DMS79 treated with DMSO at 0.1 percent for 48 hours (cell line): ENCODE data around the gene IBA57.

Experiments used
- DNase-seq: peaks from one replicate; lab custom pipeline; 2025; lab: John Stamatoyannopoulos, UW

The IBA57 gene

GRCh38 chr1:228156941-228157728 lies 8.5 kb upstream of the IBA57 start:
- DNase-seq = no peak

- DNase-seq = no peak
Observed at GRCh38 chr1:228157729-228158126, 7.9 kb upstream of the IBA57 start.

DNA sequence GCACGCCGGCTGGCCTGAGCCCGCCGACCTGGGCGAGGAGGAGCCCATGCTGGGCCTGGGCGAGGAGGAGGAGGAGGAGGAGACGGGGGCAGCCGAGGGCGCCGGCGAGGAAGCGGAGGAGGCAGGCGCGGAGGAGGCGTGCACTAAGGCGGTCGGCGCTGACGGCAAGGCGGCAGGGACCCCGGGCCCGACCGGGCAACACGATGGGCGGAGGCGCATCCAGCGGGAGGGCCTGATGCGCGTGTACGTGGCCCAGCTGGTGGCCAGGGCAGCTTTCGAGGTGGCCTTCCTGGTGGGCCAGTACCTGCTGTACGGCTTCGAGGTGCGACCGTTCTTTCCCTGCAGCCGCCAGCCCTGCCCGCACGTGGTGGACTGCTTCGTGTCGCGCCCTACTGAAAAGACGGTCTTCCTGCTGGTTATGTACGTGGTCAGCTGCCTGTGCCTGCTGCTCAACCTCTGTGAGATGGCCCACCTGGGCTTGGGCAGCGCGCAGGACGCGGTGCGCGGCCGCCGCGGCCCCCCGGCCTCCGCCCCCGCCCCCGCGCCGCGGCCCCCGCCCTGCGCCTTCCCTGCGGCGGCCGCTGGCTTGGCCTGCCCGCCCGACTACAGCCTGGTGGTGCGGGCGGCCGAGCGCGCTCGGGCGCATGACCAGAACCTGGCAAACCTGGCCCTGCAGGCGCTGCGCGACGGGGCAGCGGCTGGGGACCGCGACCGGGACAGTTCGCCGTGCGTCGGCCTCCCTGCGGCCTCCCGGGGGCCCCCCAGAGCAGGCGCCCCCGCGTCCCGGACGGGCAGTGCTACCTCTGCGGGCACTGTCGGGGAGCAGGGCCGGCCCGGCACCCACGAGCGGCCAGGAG lies 7.2 kb upstream of the IBA57 start:
- no peak for DNase-seq

DNA sequence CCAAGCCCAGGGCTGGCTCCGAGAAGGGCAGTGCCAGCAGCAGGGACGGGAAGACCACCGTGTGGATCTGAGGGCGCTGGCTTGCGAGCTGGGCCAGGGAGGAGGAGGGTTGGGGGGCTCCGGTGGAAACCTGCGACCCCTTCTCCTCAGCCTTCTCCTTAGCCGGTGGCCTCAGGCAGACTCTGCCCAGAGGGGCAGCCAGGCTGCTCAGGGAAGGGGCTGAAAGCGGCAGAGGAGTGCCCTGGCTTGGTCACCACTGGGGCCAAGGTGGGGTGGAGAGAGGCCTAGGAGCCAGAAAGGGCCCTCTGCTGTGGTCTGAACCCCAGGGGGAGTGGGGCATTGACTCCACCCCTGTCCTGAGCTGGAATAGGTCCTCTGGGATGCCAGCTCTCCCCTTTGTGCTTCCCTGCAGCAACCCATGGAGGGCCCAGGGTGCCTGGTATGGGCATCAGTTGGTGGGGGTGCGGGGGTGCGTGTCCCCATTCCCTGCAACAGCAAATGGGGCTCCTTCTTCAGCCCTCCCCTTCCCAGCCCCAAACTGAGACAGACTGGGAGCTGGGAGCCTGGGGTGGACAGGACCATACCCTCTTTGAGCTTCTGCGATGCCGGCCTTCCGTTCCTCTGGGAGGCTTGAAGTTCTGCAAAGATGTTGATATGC lies 6.5 kb upstream of the IBA57 start:
- DNase-seq = no peak

DNA sequence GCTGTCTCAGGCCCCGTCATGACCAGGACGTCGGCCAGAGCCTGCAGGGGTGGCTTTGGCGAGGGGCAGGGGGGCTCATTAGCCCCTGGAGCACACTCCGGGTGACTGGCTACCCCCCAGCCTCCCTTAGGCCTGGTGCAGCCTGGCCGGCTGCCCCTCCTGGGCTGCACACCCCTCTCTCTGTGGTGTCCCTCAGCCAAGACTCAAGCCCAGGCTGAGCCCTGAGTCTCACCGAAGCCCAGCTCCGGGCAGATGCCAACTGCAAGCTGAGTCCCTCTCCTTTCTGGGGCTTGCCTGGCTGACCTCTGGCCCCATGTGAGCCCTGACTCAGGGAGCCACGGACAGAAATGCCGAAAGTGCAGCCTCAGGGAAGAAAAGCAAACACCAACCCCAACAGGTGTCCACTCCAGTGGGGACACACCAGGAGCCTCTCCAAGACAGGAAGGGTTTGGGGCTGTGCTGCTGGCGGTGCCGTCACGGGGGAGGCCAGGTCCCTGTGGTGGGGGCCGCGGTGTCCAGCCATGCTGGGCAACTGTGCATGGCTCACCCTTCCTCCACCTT lies 5.3 kb upstream of the IBA57 start:
- DNase-seq = no peak

DNA sequence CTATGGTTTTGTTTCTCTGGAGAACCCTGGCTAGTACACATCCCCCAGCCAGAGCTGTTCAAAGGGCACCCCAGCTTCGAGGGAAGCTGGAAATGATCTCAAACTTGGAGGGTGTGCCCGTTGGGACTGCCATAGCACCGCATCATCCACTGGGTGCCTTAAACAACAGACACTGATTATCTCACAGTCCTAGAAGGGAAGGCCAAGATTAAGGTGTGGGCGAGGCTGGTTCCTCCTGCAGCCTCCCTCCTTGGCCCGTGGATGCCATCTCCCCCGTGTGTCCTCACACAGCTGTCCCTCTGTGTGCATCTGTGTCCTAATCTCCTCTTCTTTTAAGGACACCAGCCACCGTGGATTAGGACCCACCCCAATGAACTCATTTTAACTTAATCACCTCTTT lies 4.2 kb upstream of the IBA57 start:
- DNase-seq = no peak

- no peak for DNase-seq
Observed at GRCh38 chr1:228161866-228162265, 3.7 kb upstream of the IBA57 start.

DNA sequence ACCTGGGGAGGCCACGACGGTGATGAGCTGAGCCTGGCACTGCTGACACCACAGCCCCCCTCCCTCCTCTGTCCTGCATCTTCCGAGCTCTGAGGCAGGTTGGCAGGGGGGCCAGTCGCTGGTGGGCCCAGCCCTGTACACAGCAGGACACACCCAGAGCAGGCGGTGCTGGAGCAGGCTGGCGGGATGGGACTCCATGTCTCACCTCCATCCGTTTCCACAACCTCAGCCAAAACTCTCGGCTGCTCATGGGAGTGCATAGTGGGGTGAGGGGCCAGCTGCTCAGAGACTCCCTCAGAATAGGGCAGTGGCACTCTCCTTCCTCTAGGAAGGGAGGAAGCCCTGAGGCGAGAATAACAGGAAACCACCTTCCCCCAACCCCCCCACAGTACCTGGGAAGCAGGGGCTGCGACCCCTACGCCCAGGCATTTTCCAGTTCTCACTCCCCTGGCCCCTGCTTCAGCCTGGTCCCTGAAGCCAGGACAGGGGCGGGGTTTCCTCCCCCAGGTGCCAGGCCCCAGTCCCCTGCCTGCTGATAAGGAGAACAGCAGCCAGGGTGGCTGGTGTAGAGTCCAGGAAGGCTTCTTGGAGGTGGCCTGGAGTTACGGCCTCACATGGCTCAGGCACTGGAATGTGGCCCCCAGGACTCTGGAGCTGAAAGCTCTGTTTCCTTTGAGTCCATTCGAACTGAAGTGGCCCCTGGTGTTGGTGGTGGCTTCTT lies 3.2 kb upstream of the IBA57 start:
- no peak for DNase-seq

DNA sequence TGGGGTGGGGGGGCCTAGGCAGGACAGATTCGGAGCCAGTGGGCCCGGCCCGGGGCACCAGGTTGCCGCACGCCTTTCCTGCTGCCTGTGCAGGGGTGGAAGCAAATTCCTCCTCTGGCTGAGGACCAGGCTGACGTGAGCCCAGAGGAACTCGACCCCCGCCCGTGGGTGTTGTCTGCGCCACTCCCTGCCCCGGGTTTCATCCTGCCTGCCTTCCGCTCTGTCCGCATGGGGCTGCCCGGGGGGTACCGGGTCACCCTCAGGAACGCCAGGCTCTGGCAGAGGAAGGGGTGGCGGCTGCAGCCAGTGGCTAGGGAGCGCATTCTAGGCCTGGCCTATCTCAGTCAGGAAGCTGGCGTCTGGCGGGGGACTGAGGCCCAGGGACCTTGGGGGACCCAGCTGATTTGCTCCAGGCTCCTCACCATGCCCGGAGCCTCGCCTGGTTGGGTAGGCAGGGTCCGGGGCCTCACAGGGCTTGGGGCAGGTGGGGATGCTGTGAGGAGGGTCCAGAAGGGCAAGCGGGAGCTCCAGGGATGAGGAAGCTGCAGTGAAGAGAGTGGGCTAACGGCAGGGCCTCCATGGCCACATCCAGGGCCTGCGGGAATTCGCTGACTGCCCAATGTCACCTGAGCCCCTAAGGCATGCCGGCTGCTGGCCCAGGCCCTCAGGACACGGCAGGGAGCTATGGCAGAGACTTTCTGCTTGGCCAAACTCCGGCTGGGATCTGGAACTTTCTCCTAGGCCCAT lies 2.4 kb upstream of the IBA57 start:
- no peak for DNase-seq

DNA sequence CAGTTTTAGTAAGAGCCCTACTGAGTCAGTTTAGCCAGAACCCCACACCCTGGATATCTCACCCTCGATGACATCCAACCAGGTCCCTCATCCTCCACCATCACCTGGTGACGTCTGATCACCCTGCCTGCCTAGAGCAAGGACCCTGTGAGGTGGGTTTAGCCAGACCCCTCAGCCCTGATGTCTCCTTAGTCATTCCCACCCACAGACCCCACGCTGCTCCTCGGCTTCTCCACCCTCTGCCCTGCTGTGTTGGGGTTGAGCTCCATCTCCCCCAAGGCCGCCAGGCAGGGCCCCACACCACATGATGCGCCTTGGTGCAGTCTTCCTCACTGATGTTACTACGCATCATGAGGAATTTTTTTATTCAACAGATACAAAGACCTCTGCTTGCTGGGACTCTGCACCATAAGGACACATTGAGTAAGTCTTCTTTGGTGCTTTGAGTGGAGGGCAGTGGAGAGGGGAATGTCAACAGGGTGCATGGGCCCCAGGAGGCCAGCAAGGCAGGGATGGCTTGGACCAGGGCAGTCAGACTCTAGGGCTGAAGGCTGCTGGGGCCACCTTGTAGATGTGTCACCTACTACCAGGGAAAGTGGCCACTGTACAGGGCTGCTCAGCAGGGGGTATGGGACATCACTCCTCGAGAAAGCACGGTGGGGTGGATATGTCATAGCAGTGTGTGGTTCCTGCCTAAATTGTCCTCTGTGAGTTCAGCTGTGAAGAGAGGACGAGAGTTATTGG lies 1.7 kb upstream of the IBA57 start:
- DNase-seq = no peak

- no peak for DNase-seq
Observed at GRCh38 chr1:228164561-228165371, 838 bp upstream of the IBA57 start.

GRCh38 chr1:228166170-228166936 lies 749 bp downstream of the IBA57 start:
- no peak for DNase-seq

DNA sequence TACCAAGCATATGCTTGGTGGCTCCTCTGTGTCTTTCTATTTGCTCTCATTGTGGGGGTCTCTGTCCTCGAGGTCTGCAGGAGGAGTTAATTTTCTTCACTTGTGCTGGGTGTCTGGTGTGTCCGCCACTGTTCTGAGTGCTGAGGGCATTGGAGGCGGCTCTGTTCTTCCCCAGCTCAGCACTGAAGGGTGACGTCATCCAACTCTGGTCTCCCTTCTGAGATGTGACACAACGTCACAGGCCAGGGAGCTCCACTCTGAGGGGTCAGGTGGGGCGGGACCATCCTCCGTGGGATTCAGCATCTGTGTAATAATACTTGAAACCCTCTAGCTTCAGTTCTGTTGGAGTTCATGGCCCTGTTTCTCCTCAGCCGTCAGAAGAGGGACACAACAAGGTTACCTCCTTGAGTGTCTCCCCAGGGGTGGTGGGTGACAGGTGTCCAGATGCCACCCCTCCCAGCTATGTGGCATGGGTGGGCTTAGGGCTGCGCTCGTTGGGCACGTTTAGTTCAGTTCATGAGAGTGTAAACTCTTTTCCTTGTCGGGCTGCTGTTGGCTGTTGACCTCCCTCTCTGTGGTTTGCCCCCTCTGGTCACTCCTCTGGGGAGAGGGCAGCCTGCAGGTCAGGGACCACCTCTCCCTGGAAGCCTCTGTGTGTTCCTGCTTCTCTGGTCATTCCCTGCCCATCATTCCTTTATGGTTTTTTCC lies 3.1 kb downstream of the IBA57 start:
- DNase-seq = no peak

- DNase-seq = no peak
Observed at GRCh38 chr1:228169345-228169744, 3.7 kb downstream of the IBA57 start.

DNA sequence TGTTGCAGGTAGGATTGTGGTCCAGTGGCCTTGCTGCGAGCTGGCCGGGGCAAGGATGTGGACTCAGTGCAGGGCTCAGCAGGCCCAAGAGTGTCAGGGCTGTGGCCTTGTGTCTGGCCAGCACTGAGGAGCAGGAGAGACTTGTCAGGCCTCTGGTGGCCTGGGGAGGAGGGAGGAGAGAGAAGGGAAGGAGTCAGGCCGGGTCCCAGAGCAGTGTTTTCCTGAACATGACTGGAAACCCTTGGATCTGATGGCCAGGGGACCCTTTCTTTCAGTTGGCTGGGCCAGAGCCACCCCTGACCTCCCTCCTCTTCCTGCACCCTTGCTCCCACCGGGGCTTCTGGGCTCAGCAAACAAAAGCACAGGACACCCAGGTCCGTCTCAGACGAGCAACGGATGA lies 5.1 kb downstream of the IBA57 start:
- no peak for DNase-seq

DNA sequence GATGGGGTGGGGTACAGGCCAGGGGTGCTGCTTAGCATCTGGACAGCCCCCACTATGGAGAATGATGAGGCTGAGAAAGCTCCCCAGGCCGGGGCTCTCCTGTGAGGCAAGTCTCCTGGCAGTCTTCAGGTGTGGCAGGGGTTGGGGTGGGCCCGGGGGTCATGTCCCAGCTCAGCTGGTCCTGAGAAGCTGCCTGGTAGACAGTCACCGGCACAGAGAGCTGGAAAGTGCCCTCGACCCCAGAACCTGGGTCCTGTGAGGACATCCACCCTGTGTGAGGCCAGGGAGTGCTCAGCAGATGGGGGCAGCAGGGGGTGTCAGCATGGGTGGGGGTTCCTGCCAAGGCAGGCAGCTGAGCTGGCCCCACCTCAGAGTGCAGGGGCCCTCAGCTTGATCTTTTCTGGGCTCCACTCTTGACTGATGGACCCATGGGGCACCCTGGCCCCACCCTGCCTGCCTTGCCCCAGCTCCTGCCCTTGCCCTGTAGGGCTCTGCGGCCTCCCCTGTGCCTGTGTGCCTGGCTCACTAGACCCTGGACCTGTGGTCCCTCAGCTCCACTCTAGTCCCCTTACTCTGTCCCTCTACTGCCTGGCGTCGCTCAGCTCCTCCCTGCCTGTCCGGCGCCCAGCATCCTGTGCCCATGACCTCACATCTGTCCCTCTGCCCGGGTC lies 5.8 kb downstream of the IBA57 start:
- DNase-seq = no peak
